OCI-LY1 (cell line): ENCODE measurements around the gene MAFG.

Experiments used
- H2AFZ ChIP-seq: fragments of 200-600 bp; sonication (generic), shearing (Covaris generic); 2 replicates; pipeline ENCODE4 v1.6.0; 2014; ENCODE audit warnings: antibody characterized with exemption, mild to moderate bottlenecking, low read length
- H3F3A ChIP-seq: fragments of 200-600 bp; sonication (generic), shearing (Covaris generic); 2 replicates; pipeline ENCODE4 v1.6.0; 2014; ENCODE audit warnings: mild to moderate bottlenecking, antibody characterized with exemption, low read length, moderate library complexity; ENCODE audit not compliant: insufficient read depth
- H3K27ac ChIP-seq: fragments of 200-600 bp; sonication (generic); 2 replicates; pipeline ENCODE4 v1.5.1; 2014; ENCODE audit warnings: low read length, mixed run types, mild to moderate bottlenecking, low read depth; ENCODE audit not compliant: poor library complexity, severe bottlenecking
- H3K27me3 ChIP-seq: fragments of 200-600 bp; sonication (generic); 2 replicates; pipeline ENCODE4 v1.6.0; 2014; ENCODE audit warnings: antibody characterized with exemption, mild to moderate bottlenecking, low read length, moderate library complexity; ENCODE audit not compliant: insufficient read depth
- H3K36me3 ChIP-seq: fragments of 200-600 bp; sonication (generic); 2 replicates; pipeline ENCODE4 v1.6.1; 2014; ENCODE audit warnings: mild to moderate bottlenecking, antibody characterized with exemption, low read length, moderate library complexity, mixed read lengths; ENCODE audit not compliant: insufficient read depth
- H3K4me1 ChIP-seq: fragments of 200-600 bp; sonication (generic); 2 replicates; pipeline ENCODE4 v1.5.1; 2014; ENCODE audit warnings: mild to moderate bottlenecking, low read length, moderate library complexity; ENCODE audit not compliant: insufficient read depth, severe bottlenecking
- H3K4me2 ChIP-seq: fragments of 200-600 bp; sonication (generic), shearing (Covaris generic); 2 replicates; pipeline ENCODE4 v1.6.1; 2014; ENCODE audit warnings: low read length
- H3K4me3 ChIP-seq: fragments of 200-600 bp; sonication (generic); 2 replicates; pipeline ENCODE4 v1.5.1; 2014; ENCODE audit warnings: low read length, low read depth, mild to moderate bottlenecking, mixed read lengths; ENCODE audit not compliant: poor library complexity, severe bottlenecking
- H3K79me2 ChIP-seq: fragments of 200-600 bp; shearing (Covaris generic); 2 replicates; pipeline ENCODE4 v1.6.1; 2016; ENCODE audit warnings: mixed run types, low read length, mixed read lengths; ENCODE audit not compliant: insufficient read depth
- H3K9ac ChIP-seq: fragments of 200-600 bp; sonication (generic), shearing (Covaris generic); 2 replicates; pipeline ENCODE4 v1.6.1; 2014; ENCODE audit warnings: mild to moderate bottlenecking, low read length, mixed read lengths
- H3K9me2 ChIP-seq: fragments of 200-600 bp; sonication (generic), shearing (Covaris generic); 2 replicates; pipeline ENCODE4 v1.6.1; 2014; ENCODE audit warnings: low read depth, mild to moderate bottlenecking, low read length, mixed read lengths
- H3K9me3 ChIP-seq: fragments of 200-600 bp; shearing (Covaris generic); 2 replicates; pipeline ENCODE4 v1.6.1; 2014; ENCODE audit warnings: low read length, mixed read lengths
- H4K20me1 ChIP-seq: fragments of 200-600 bp; sonication (generic), shearing (Covaris generic); 2 replicates; pipeline ENCODE4 v1.6.0; 2016; ENCODE audit warnings: mild to moderate bottlenecking, low read length; ENCODE audit not compliant: insufficient read depth
- EZH2 ChIP-seq: fragments of 200-600 bp; sonication (generic), shearing (Covaris generic); IDR thresholded peaks from 2 replicates; pipeline ENCODE4 v1.8.0; 2017; ENCODE audit warnings: borderline replicate concordance, mixed run types, mild to moderate bottlenecking, antibody characterized with exemption, low read length, moderate library complexity, mixed read lengths
- TF ChIP-seq, protein P1 (sequence below): fragments of 200-600 bp; sonication (generic), shearing (Covaris generic); IDR thresholded peaks from 2 replicates; pipeline ENCODE4 v1.5.1; 2017; ENCODE audit warnings: mild to moderate bottlenecking, antibody characterized with exemption, low read length, moderate library complexity, mixed read lengths

MAFG gene

GRCh38 chr17:81957691-81958432 is 30.3 kb upstream of the MAFG start:
- H4K20me1 ChIP-seq = no peaks in the 10 kb centered on the region
- peaks cover 10% of the 10 kb centered on the region for H3K4me1 ChIP-seq
- H3K36me3 ChIP-seq = no peaks in the 10 kb centered on the region
- H3F3A ChIP-seq = no peaks in the 10 kb centered on the region
- H2AFZ ChIP-seq = no peak overlapping the region
- peaks cover 22% of the 10 kb centered on the region; the same call in 1 of the 2 replicates for H3K27me3 ChIP-seq
- no peaks in the 10 kb centered on the region for H3K79me2 ChIP-seq
- no peak overlapping the region for H3K4me2 ChIP-seq
- no peak overlapping the region for H3K9ac ChIP-seq
- no peaks in the 10 kb centered on the region for H3K9me3 ChIP-seq
- no peak overlapping the region for H3K27ac ChIP-seq
- no peak overlapping the region for H3K4me3 ChIP-seq
- H3K9me2 ChIP-seq = no peaks in the 10 kb centered on the region
- no peak for TF ChIP-seq EZH2
- TF ChIP-seq, protein P1, sequence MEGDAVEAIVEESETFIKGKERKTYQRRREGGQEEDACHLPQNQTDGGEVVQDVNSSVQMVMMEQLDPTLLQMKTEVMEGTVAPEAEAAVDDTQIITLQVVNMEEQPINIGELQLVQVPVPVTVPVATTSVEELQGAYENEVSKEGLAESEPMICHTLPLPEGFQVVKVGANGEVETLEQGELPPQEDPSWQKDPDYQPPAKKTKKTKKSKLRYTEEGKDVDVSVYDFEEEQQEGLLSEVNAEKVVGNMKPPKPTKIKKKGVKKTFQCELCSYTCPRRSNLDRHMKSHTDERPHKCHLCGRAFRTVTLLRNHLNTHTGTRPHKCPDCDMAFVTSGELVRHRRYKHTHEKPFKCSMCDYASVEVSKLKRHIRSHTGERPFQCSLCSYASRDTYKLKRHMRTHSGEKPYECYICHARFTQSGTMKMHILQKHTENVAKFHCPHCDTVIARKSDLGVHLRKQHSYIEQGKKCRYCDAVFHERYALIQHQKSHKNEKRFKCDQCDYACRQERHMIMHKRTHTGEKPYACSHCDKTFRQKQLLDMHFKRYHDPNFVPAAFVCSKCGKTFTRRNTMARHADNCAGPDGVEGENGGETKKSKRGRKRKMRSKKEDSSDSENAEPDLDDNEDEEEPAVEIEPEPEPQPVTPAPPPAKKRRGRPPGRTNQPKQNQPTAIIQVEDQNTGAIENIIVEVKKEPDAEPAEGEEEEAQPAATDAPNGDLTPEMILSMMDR = no peak

- TF ChIP-seq, protein P1 = no peak
- TF ChIP-seq EZH2 = no peak
- H3K9ac ChIP-seq = no peak overlapping the region
- no peaks in the 10 kb centered on the region for H4K20me1 ChIP-seq
- H3K27me3 ChIP-seq = peaks cover 20% of the 10 kb centered on the region; the same call in 1 of the 2 replicates
- no peaks in the 10 kb centered on the region for H3K79me2 ChIP-seq
- no peak overlapping the region for H3K4me3 ChIP-seq
- H3K27ac ChIP-seq = no peak overlapping the region
- no peaks in the 10 kb centered on the region for H3K9me3 ChIP-seq
- no peaks in the 10 kb centered on the region for H3K36me3 ChIP-seq
- no peaks in the 10 kb centered on the region for H3F3A ChIP-seq
- no peak overlapping the region for H2AFZ ChIP-seq
- no peak overlapping the region for H3K4me2 ChIP-seq
- H3K4me1 ChIP-seq = peaks cover 10% of the 10 kb centered on the region
- no peaks in the 10 kb centered on the region for H3K9me2 ChIP-seq
Measured at GRCh38 chr17:81956607-81957589, 29.4 kb upstream of the MAFG start.

- no peaks in the 10 kb centered on the region for H3K79me2 ChIP-seq
- no peaks in the 10 kb centered on the region for H3F3A ChIP-seq
- no peak overlapping the region for H3K4me2 ChIP-seq
- no peak overlapping the region for H2AFZ ChIP-seq
- no peak overlapping the region for H3K9ac ChIP-seq
- TF ChIP-seq, protein P1 = no peak
- no peak for TF ChIP-seq EZH2
- no peaks in the 10 kb centered on the region for H3K9me3 ChIP-seq
- H4K20me1 ChIP-seq = no peaks in the 10 kb centered on the region
- H3K4me1 ChIP-seq = peaks cover 10% of the 10 kb centered on the region
- no peaks in the 10 kb centered on the region for H3K9me2 ChIP-seq
- no peak overlapping the region for H3K4me3 ChIP-seq
- no peak overlapping the region for H3K27ac ChIP-seq
- H3K36me3 ChIP-seq = no peaks in the 10 kb centered on the region
- H3K27me3 ChIP-seq = peaks cover 20% of the 10 kb centered on the region; the same call in 1 of the 2 replicates
Measured at GRCh38 chr17:81955756-81956544, 28.4 kb upstream of the MAFG start.
